GM23338 (cell line): Measurements from ENCODE around the gene KIF2C. TPM values are rescaled to one million over a fixed set of nuclear protein-coding genes. Genes with fewer than 3 reads are reported as not detected.
A peak's percentile ranks its signal among the peaks of the same experiment; 100 is the strongest.

Source experiments
- ATAC-seq: fragments of 200-7000 bp; cut with Tn5 transposase; 3 replicates; pipeline ENCODE4 v1.9.1; 2020
- DNase-seq: peaks from one replicate; pipeline ENCODE4 v3.0.0-alpha.2; 2015; ENCODE audit warnings: low spot score
- H2AFZ ChIP-seq: fragments of 200-600 bp; sonication (generic); 2 replicates; pipeline ENCODE4 v1.8.0; 2016; ENCODE audit warnings: antibody characterized with exemption, mild to moderate bottlenecking, moderate library complexity
- H3F3A ChIP-seq: fragments of 200-600 bp; sonication (generic); replicated peaks from 2 replicates; pipeline ENCODE4 v1.8.0; 2017; ENCODE audit warnings: antibody characterized with exemption, mixed run types, low read depth
- H3K27ac ChIP-seq: fragments of 200-600 bp; sonication (generic); 2 replicates; pipeline ENCODE4 v1.6.1; 2016; ENCODE audit warnings: low read depth
- H3K27me3 ChIP-seq: fragments of 200-600 bp; sonication (generic); 2 replicates; pipeline ENCODE4 v1.8.0; 2016; ENCODE audit warnings: mild to moderate bottlenecking, mixed run types, moderate library complexity; ENCODE audit not compliant: insufficient read depth
- H3K36me3 ChIP-seq: fragments of 200-600 bp; sonication (generic); 2 replicates; pipeline ENCODE4 v1.8.0; 2016; ENCODE audit warnings: mild to moderate bottlenecking; ENCODE audit not compliant: insufficient read depth
- H3K4me1 ChIP-seq: fragments of 200-600 bp; sonication (generic); 2 replicates; pipeline ENCODE4 v1.8.0; 2016; ENCODE audit warnings: mild to moderate bottlenecking, moderate library complexity; ENCODE audit not compliant: insufficient read depth
- H3K4me2 ChIP-seq: fragments of 200-600 bp; sonication (generic); 2 replicates; pipeline ENCODE4 v1.7.1; 2017; ENCODE audit warnings: mixed run types
- H3K4me3 ChIP-seq: fragments of 200-600 bp; sonication (generic); 2 replicates; pipeline ENCODE4 v1.6.1; 2016; ENCODE audit warnings: mixed run types
- H3K79me2 ChIP-seq: fragments of 200-600 bp; sonication (generic); replicated peaks from 2 replicates; pipeline ENCODE4 v1.8.0; 2017; ENCODE audit warnings: mild to moderate bottlenecking; ENCODE audit not compliant: insufficient read depth
- H3K9me2 ChIP-seq: fragments of 200-600 bp; sonication (generic); 2 replicates; pipeline ENCODE4 v1.8.0; 2017; ENCODE audit not compliant: insufficient read depth
- H4K20me1 ChIP-seq: fragments of 200-600 bp; sonication (generic); replicated peaks from 2 replicates; pipeline ENCODE4 v1.8.0; 2017; ENCODE audit warnings: mild to moderate bottlenecking; ENCODE audit not compliant: insufficient read depth
- H3K27ac Mint-ChIP-seq: 2 replicates; pipeline ENCODE4 v1.8.0; 2020; ENCODE audit warnings: inconsistent platforms, mild to moderate bottlenecking, moderate library complexity, mixed read lengths
- H3K27me3 Mint-ChIP-seq: 3 replicates; pipeline ENCODE4 v1.8.0; 2022; ENCODE audit warnings: low read depth, mild to moderate bottlenecking, moderate library complexity, mixed read lengths, inconsistent platforms; ENCODE audit not compliant: insufficient read depth, poor library complexity
- H3K36me3 Mint-ChIP-seq: 3 replicates; pipeline ENCODE4 v1.8.0; 2021; ENCODE audit warnings: low read depth, mild to moderate bottlenecking, inconsistent platforms, moderate library complexity, mixed read lengths
- H3K4me1 Mint-ChIP-seq: 3 replicates; pipeline ENCODE4 v1.8.0; 2020; ENCODE audit warnings: mild to moderate bottlenecking, inconsistent platforms, mixed read lengths
- H3K4me3 Mint-ChIP-seq: 3 replicates; pipeline ENCODE4 v1.8.0; 2021; ENCODE audit warnings: moderate library complexity, mild to moderate bottlenecking, inconsistent platforms, mixed read lengths
- H3K9me3 Mint-ChIP-seq: 3 replicates; pipeline ENCODE4 v1.8.0; 2020; ENCODE audit warnings: moderate library complexity, mild to moderate bottlenecking, inconsistent platforms, mixed read lengths
- CTCF ChIP-seq, 2 experiments: fragments of 200-600 bp in 1 of 2; sonication (generic) in 1 of 2; conservative IDR thresholded peaks; 2 replicates each; pipeline versions ENCODE4 v1.5.1 to v1.6.1; 2016 to 2017; ENCODE audit warnings: antibody characterized with exemption in 2 of 2, low read depth in 2 of 2, mild to moderate bottlenecking in 2 of 2, moderate library complexity in 1 of 2
- EZH2 ChIP-seq: fragments of 200-600 bp; sonication (generic); IDR thresholded peaks from one replicate; pipeline ENCODE4 v1.8.0; 2017; ENCODE audit warnings: antibody characterized with exemption, mild to moderate bottlenecking, low read depth; ENCODE audit not compliant: unreplicated experiment
- POLR2AphosphoS5 ChIP-seq: IDR thresholded peaks from 2 replicates; pipeline ENCODE4 v1.6.1; 2016; ENCODE audit warnings: antibody characterized with exemption, low read depth
- ZNF331 ChIP-seq: fragments of 250-450 bp; sonication (Bioruptor Pico); IDR thresholded peaks from 2 replicates; pipeline ENCODE4 v1.5.0; 2020; ENCODE audit warnings: low read depth, mild to moderate bottlenecking, moderate library complexity
- ZNF462 ChIP-seq: fragments of 250-450 bp; sonication (Bioruptor Pico); IDR thresholded peaks from 2 replicates; pipeline ENCODE4 v1.5.0; 2020; ENCODE audit warnings: mild to moderate bottlenecking, moderate library complexity
- polyA plus RNA-seq: library from polyadenylated mRNA; unstranded; fragments of >200 nt; fragmentation: Nextera tagmentation; extraction: Ambion mirVana; gene quantifications from 2 replicates; pipeline ENCODE4 v1.2.1, GENCODE V29; 2016
- total RNA-seq: library from RNA; depleted of rRNA; stranded (reverse); fragments of >200 nt; shearing (Covaris generic); gene quantifications from 2 replicates; pipeline ENCODE4 v1.2.3, GENCODE V29; 2014

Gene KIF2C
- total and polyA plus RNA-seq, 2 experiments from 2014 or later, result 38.0 to 62.9 TPM

- Histone ChIP-seq H3K4me2 (no peak overlapping the region), H2AFZ (peak overlapping the region; percentile 95), H3K27ac (no peak overlapping the region), H3K36me3 (no peaks in the 10 kb centered on the region), H3K79me2 (no peaks in the 10 kb centered on the region), H4K20me1 (no peaks in the 10 kb centered on the region), H3K4me1 (peaks cover 1% of the 10 kb centered on the region; the same call in 1 of the 2 replicates), H3F3A (0 out of 2 replicates have a peak, but pooled peaks cover 6% of the 10 kb centered on the region), H3K27me3 (no peaks in the 10 kb centered on the region), H3K9me2 (no peaks in the 10 kb centered on the region), H3K4me3 (no peak overlapping the region)
- no peak for TF ChIP-seq ZNF331 (CRISPR knock-in tag)
- TF ChIP-seq CTCF (conservative IDR thresholded peaks at IDR 0.05; ENCODE audit: low read depth in 2 of 2), result no peak
- TF ChIP-seq ZNF462, result no peak
- no peak for TF ChIP-seq POLR2AphosphoS5
- no peak for TF ChIP-seq EZH2
- Mint-ChIP-seq H3K4me1 (peaks cover 2% of the 10 kb centered on the region; the same call in 1 of the 3 replicates), H3K9me3 (peaks cover 2% of the 10 kb centered on the region; the same call in 1 of the 3 replicates), H3K27me3 (peaks cover 12% of the 10 kb centered on the region), H3K4me3 (no peak overlapping the region), H3K27ac (no peak overlapping the region), H3K36me3 (no peaks in the 10 kb centered on the region)
- DNase-seq (no peak), ATAC-seq (no peak)
Measured at GRCh38 chr1:44724955-44725698, 14.5 kb upstream of the KIF2C start.
